Measurements from ENCODE around the gene EOGT. TPM values are rescaled to one million over a fixed set of nuclear protein-coding genes. Genes with fewer than 3 reads are reported as not detected.

EOGT gene
- total and polyA plus RNA-seq, 2 of the 4 experiments (the other 2 are of a cell fraction): 12.3 to 41.2 TPM

DNA sequence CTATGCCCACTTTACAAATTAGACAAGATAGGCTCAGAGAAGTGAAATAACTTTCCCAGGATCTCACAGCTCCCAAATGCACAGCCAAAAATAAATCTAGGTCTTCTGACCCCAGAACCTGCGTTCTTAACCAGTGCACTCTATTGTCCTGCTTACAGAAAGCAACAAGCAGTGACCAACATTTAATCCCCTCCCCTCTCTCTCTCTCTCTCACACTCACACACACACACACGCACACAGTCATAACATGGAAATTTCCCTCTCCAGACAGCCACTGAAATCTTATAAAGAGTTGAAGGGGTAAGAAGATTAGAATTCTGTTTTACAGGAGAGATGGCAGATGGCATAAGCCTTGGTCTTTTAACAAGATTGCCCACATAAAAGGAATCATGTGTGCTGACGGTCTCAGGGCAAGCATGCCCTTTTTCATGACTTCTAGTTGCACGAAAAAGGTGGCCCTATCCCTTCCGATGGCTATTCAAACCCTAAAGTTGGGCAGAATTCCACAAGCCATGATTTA is 29.4 kb downstream of the EOGT start:
- dilution Hi-C loops (cut with HindIII; ENCODE audit: low sequenced_read_pairs, unreplicated experiment) (no loop called here), in situ Hi-C loops (cut with MboI; ENCODE audit: low sequenced_read_pairs) (no loop called here), intact Hi-C loops (cut with micrococcal nuclease) (no loop called here)
- Histone ChIP-seq H2BK120ac (ENCODE audit: low read depth, low read length) (no peak overlapping the region), H3K9ac (ENCODE audit: low read depth, low read length) (no peak overlapping the region), H3K4me2 (ENCODE audit: low read depth, low read length) (no peak overlapping the region), H3K9me3 (ENCODE audit: control insufficient read depth, insufficient read depth, low read length) (no peaks in the 10 kb centered on the region), H3K23ac (ENCODE audit: low read depth, low read length) (no peak overlapping the region), H3K4ac (ENCODE audit: low read depth, low read length) (no peak overlapping the region), H4K91ac (ENCODE audit: insufficient read depth, low read depth, low read length) (no peak overlapping the region), H2AFZ (replicated peaks; ENCODE audit: low read length, poor library complexity) (no peak overlapping the region), H4K5ac (ENCODE audit: low read depth, low read length) (no peak overlapping the region), H3K79me1 (ENCODE audit: low read depth in 1 of 2, low read length in 2 of 2) (no peaks in the 10 kb centered on the region), H4K20me1 (ENCODE audit: insufficient read depth, low read length) (no peaks in the 10 kb centered on the region), H2BK15ac (ENCODE audit: low read depth, low read length) (no peak overlapping the region), H4K8ac (ENCODE audit: low read depth in 2 of 2, low read length in 2 of 2) (no peak overlapping the region), H3K36me3 (ENCODE audit: control insufficient read depth, insufficient read depth, low read length) (peaks cover 41% of the 10 kb centered on the region), H2AK9ac (replicated peaks; ENCODE audit: low read depth, low read length, poor library complexity) (no peak overlapping the region), H3K9me1 (ENCODE audit: insufficient read depth, low read length) (no peaks in the 10 kb centered on the region), H3K27me3 (ENCODE audit: control insufficient read depth, insufficient read depth, low read length) (no peaks in the 10 kb centered on the region), H3K56ac (ENCODE audit: extremely low read depth, insufficient read depth, low read length) (no peak overlapping the region), H3K27ac (ENCODE audit: insufficient read depth, low read length) (no peak overlapping the region), H2BK20ac (ENCODE audit: low read depth, low read length) (no peak overlapping the region), H3K14ac (replicated peaks; ENCODE audit: low read depth, low read length) (no peak overlapping the region), H3K4me1 (ENCODE audit: control insufficient read depth, insufficient read depth, low read length) (peaks cover 2% of the 10 kb centered on the region; the same call in 1 of the 2 replicates), H3K18ac (ENCODE audit: low read depth, low read length) (no peak overlapping the region), H2BK5ac (ENCODE audit: low read depth, low read length, poor library complexity, severe bottlenecking) (no peak overlapping the region), H2AK5ac (ENCODE audit: low read depth, low read length) (no peak overlapping the region), H3K4me3 (ENCODE audit: insufficient read depth, low read depth, low read length) (no peak overlapping the region)
- ChIA-PET CTCF (no interaction called here), POLR2A (ENCODE audit: unreplicated experiment) (no interaction called here)
- TF ChIP-seq FOS (IDR thresholded peaks at IDR 0.05; ENCODE audit: low read depth, low read length) (no peak), CEBPB (IDR thresholded peaks at IDR 0.05; ENCODE audit: low read depth, low read length) (no peak), BHLHE40 (IDR thresholded peaks at IDR 0.05; ENCODE audit: low read depth, low read length) (no peak), POLR2A (IDR thresholded peaks at IDR 0.05; ENCODE audit: low read depth, low read length) (no peak), RCOR1 (IDR thresholded peaks at IDR 0.05; ENCODE audit: insufficient replicate concordance, low read length) (no peak)
- no peak for DNase-seq
- no peak for ATAC-seq (ENCODE audit: low read depth)
- no CpG with 5 or more reads among the region's 5 CpGs for WGBS, 2 experiments (ENCODE audit: extremely low coverage in 2 of 2, insufficient read length in 1 of 2)
- BruUV-seq (replicated peaks): no TSS peak

All from IMR-90 (cell line).